Measurements from ENCODE around the gene EXOC4.

Gene EXOC4

GRCh38 chr7:133797818-133798520 lies 545.1 kb downstream of the EXOC4 start:
- no peaks in the 10 kb centered on the region for H3F3A ChIP-seq (ENCODE audit: low read depth)
- H2AFZ ChIP-seq (ENCODE audit: low read length): no peak overlapping the region

GRCh38 chr7:133801341-133801740 lies 548.5 kb downstream of the EXOC4 start:
- Histone ChIP-seq H3K4me3 (ENCODE audit: low read length, poor library complexity, severe bottlenecking) (no peak overlapping the region), H2AFZ (ENCODE audit: low read length) (no peak overlapping the region)
- TF ChIP-seq, protein P1, sequence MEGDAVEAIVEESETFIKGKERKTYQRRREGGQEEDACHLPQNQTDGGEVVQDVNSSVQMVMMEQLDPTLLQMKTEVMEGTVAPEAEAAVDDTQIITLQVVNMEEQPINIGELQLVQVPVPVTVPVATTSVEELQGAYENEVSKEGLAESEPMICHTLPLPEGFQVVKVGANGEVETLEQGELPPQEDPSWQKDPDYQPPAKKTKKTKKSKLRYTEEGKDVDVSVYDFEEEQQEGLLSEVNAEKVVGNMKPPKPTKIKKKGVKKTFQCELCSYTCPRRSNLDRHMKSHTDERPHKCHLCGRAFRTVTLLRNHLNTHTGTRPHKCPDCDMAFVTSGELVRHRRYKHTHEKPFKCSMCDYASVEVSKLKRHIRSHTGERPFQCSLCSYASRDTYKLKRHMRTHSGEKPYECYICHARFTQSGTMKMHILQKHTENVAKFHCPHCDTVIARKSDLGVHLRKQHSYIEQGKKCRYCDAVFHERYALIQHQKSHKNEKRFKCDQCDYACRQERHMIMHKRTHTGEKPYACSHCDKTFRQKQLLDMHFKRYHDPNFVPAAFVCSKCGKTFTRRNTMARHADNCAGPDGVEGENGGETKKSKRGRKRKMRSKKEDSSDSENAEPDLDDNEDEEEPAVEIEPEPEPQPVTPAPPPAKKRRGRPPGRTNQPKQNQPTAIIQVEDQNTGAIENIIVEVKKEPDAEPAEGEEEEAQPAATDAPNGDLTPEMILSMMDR (conservative IDR thresholded peaks at IDR 0.05; ENCODE audit: low read length): no peak

More at GRCh38 chr7:133797818-133798520, 545.1 kb downstream of the EXOC4 start:
- H3K36me3 ChIP-seq (ENCODE audit: insufficient read depth, low read length): no peaks in the 10 kb centered on the region
- no peaks in the 10 kb centered on the region for H4K20me1 ChIP-seq (ENCODE audit: insufficient read depth, low read length, poor library complexity, severe bottlenecking)
- H3K9ac ChIP-seq (ENCODE audit: low read depth, low read length, poor library complexity, severe bottlenecking): no peak overlapping the region
- H3K79me2 ChIP-seq (ENCODE audit: insufficient read depth, low read length): no peaks in the 10 kb centered on the region
- no peaks in the 10 kb centered on the region for H3K9me3 ChIP-seq (ENCODE audit: insufficient read depth, low read depth, low read length)
- H3K4me1 ChIP-seq (ENCODE audit: insufficient read depth, low read length, poor library complexity, severe bottlenecking): no peaks in the 10 kb centered on the region
- H3K4me2 ChIP-seq (ENCODE audit: low read depth, low read length, poor library complexity, severe bottlenecking): no peak overlapping the region
- no peaks in the 10 kb centered on the region for H3K27me3 ChIP-seq (ENCODE audit: insufficient read depth, low read length, poor library complexity, severe bottlenecking)
- no peaks in the 10 kb centered on the region for H3K9me2 ChIP-seq (replicated peaks; ENCODE audit: low read depth, low read length)
- no peak overlapping the region for H3K4me3 ChIP-seq (ENCODE audit: low read length, poor library complexity, severe bottlenecking)
- TF ChIP-seq, protein P1 (conservative IDR thresholded peaks at IDR 0.05; ENCODE audit: low read length): no peak
- no peak for TF ChIP-seq EZH2phosphoT487 (IDR thresholded peaks at IDR 0.05; ENCODE audit: borderline replicate concordance)

DNA sequence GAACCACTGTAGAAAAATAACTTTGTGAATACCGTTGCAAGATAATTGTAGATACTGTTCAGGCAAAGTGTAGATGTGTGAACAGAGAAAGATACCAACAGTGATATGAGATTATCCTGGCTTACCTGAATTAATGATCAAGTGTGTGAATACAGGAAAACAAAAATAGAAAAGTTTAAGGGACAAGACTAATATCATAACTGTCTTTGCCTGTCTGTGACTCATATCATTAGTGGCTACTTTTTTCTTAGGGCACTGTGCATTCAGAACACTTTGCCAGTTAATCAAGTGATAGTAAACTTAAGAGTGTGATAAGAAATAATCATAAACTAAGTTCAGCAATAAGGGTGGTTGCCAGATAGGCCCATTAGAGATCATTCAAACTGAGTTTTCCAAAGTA lies 551.2 kb downstream of the EXOC4 start:
- Histone ChIP-seq H3K9me2 (replicated peaks; ENCODE audit: low read depth, low read length) (no peaks in the 10 kb centered on the region), H3K4me3 (ENCODE audit: low read length, poor library complexity, severe bottlenecking) (no peak overlapping the region), H3K9me3 (ENCODE audit: insufficient read depth, low read depth, low read length) (no peaks in the 10 kb centered on the region), H3K36me3 (ENCODE audit: insufficient read depth, low read length) (no peaks in the 10 kb centered on the region), H3K79me2 (ENCODE audit: insufficient read depth, low read length) (no peaks in the 10 kb centered on the region), H3K9ac (ENCODE audit: low read depth, low read length, poor library complexity, severe bottlenecking) (no peak overlapping the region), H2AFZ (ENCODE audit: low read length) (no peak overlapping the region), H3K4me2 (ENCODE audit: low read depth, low read length, poor library complexity, severe bottlenecking) (no peak overlapping the region), H3K4me1 (ENCODE audit: insufficient read depth, low read length, poor library complexity, severe bottlenecking) (peaks cover 9% of the 10 kb centered on the region), H3K27me3 (ENCODE audit: insufficient read depth, low read length, poor library complexity, severe bottlenecking) (no peaks in the 10 kb centered on the region), H3F3A (ENCODE audit: low read depth) (no peaks in the 10 kb centered on the region), H4K20me1 (ENCODE audit: insufficient read depth, low read length, poor library complexity, severe bottlenecking) (no peaks in the 10 kb centered on the region)
- TF ChIP-seq, protein P1 (conservative IDR thresholded peaks at IDR 0.05; ENCODE audit: low read length): no peak
- TF ChIP-seq EZH2phosphoT487 (IDR thresholded peaks at IDR 0.05; ENCODE audit: borderline replicate concordance): no peak

More at GRCh38 chr7:133801341-133801740, 548.5 kb downstream of the EXOC4 start:
- Histone ChIP-seq H3F3A (ENCODE audit: low read depth) (no peaks in the 10 kb centered on the region), H3K79me2 (ENCODE audit: insufficient read depth, low read length) (no peaks in the 10 kb centered on the region), H3K9ac (ENCODE audit: low read depth, low read length, poor library complexity, severe bottlenecking) (no peak overlapping the region), H3K9me2 (replicated peaks; ENCODE audit: low read depth, low read length) (no peaks in the 10 kb centered on the region), H3K4me1 (ENCODE audit: insufficient read depth, low read length, poor library complexity, severe bottlenecking) (peaks cover 9% of the 10 kb centered on the region), H3K9me3 (ENCODE audit: insufficient read depth, low read depth, low read length) (no peaks in the 10 kb centered on the region), H3K4me2 (ENCODE audit: low read depth, low read length, poor library complexity, severe bottlenecking) (no peak overlapping the region), H3K27me3 (ENCODE audit: insufficient read depth, low read length, poor library complexity, severe bottlenecking) (no peaks in the 10 kb centered on the region), H3K36me3 (ENCODE audit: insufficient read depth, low read length) (no peaks in the 10 kb centered on the region), H4K20me1 (ENCODE audit: insufficient read depth, low read length, poor library complexity, severe bottlenecking) (no peaks in the 10 kb centered on the region)
